ENCODE data around the gene PTK6. TPM values are rescaled to one million over a fixed set of nuclear protein-coding genes. Genes with fewer than 3 reads are reported as not detected.
"Not testable (repeated sequence)": the region's sequence is repeated elsewhere in the genome, so short reads cannot be mapped to it uniquely, and the experiment has no call there.

Gene PTK6
- total RNA-seq, 1 donor from 2014 or later: 0.13 TPM

DNA sequence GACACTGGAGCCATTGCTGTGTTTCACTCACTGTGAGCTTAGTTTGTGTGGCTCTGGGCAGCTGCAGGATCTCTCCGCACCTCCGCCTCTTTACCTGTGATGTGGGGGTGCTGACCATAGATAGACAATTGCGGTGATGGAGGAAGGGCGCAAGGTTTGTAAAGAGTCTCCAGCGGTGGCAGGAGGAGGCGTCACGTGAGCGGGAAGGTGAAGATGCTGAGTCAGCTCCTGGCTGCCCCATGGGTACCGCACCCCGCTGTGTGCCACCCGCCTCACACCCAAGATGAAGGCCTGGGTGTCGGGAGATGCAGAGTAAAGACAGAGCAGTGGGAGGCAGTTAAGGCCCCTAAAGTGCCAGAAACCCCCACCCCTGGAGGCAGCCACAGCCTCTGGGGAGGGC is 55.7 kb downstream of the PTK6 start:
- Mint-ChIP-seq H3K27me3 (ENCODE audit: unreplicated experiment) (peaks cover 20% of the 10 kb centered on the region), H3K27ac (ENCODE audit: unreplicated experiment) (no peak overlapping the region), H3K4me1 (ENCODE audit: unreplicated experiment) (peaks cover 9% of the 10 kb centered on the region), H3K9me3 (ENCODE audit: unreplicated experiment) (no peaks in the 10 kb centered on the region), H3K4me3 (ENCODE audit: unreplicated experiment) (no peak overlapping the region), H3K36me3 (ENCODE audit: unreplicated experiment) (no peaks in the 10 kb centered on the region)
- no peak for DNase-seq (ENCODE audit: extremely low spot score, unreplicated experiment)
- TF ChIP-seq, protein P1, sequence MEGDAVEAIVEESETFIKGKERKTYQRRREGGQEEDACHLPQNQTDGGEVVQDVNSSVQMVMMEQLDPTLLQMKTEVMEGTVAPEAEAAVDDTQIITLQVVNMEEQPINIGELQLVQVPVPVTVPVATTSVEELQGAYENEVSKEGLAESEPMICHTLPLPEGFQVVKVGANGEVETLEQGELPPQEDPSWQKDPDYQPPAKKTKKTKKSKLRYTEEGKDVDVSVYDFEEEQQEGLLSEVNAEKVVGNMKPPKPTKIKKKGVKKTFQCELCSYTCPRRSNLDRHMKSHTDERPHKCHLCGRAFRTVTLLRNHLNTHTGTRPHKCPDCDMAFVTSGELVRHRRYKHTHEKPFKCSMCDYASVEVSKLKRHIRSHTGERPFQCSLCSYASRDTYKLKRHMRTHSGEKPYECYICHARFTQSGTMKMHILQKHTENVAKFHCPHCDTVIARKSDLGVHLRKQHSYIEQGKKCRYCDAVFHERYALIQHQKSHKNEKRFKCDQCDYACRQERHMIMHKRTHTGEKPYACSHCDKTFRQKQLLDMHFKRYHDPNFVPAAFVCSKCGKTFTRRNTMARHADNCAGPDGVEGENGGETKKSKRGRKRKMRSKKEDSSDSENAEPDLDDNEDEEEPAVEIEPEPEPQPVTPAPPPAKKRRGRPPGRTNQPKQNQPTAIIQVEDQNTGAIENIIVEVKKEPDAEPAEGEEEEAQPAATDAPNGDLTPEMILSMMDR (IDR thresholded peaks at IDR 0.05): no peak

GRCh38 chr20:63479695-63480419 is 57.3 kb downstream of the PTK6 start:
- not testable (repeated sequence) for H3K27ac Mint-ChIP-seq (ENCODE audit: unreplicated experiment); H3K36me3 Mint-ChIP-seq (ENCODE audit: unreplicated experiment); H3K9me3 Mint-ChIP-seq (ENCODE audit: unreplicated experiment); DNase-seq (ENCODE audit: extremely low spot score, unreplicated experiment); H3K4me3 Mint-ChIP-seq (ENCODE audit: unreplicated experiment); H3K4me1 Mint-ChIP-seq (ENCODE audit: unreplicated experiment)
- peaks cover 28% of the 10 kb centered on the region for H3K27me3 Mint-ChIP-seq (ENCODE audit: unreplicated experiment)

GRCh38 chr20:63478346-63479302 is 58.6 kb downstream of the PTK6 start:
- Mint-ChIP-seq H3K27ac (ENCODE audit: unreplicated experiment) (no peak overlapping the region), H3K27me3 (ENCODE audit: unreplicated experiment) (peaks cover 36% of the 10 kb centered on the region), H3K4me1 (ENCODE audit: unreplicated experiment) (peaks cover 9% of the 10 kb centered on the region), H3K36me3 (ENCODE audit: unreplicated experiment) (no peaks in the 10 kb centered on the region), H3K9me3 (ENCODE audit: unreplicated experiment) (no peaks in the 10 kb centered on the region), H3K4me3 (ENCODE audit: unreplicated experiment) (no peak overlapping the region)
- no peak for DNase-seq (ENCODE audit: extremely low spot score, unreplicated experiment)
- TF ChIP-seq, protein P1 (IDR thresholded peaks at IDR 0.05): no peak

Other genes starting within 250 kb of the PTK6 start
- gene COL20A1, start 244.2 kb downstream of the PTK6 start, total RNA-seq: not detected in 2 replicates
- not detected in 2 replicates for gene CHRNA4, start 176.0 kb downstream of the PTK6 start, total RNA-seq
- gene KCNQ2, start 64.7 kb downstream of the PTK6 start, total RNA-seq: not detected in 2 replicates
- gene EEF1A2, start 38.3 kb downstream of the PTK6 start, total RNA-seq: 0.56 and 0.68 TPM in 2 replicates
- gene PPDPF, start 16.6 kb downstream of the PTK6 start, total RNA-seq: 220 and 239 TPM in 2 replicates
- gene SRMS, start 10.4 kb upstream of the PTK6 start, total RNA-seq: not detected in 2 replicates
- gene FNDC11, start 16.8 kb upstream of the PTK6 start, total RNA-seq: 0.13 and 0.34 TPM in 2 replicates
- 25.0 and 29.0 TPM in 2 replicates for gene HELZ2, start 36.9 kb upstream of the PTK6 start, total RNA-seq
- gene GMEB2, start 89.7 kb upstream of the PTK6 start, total RNA-seq: 10.9 and 12.1 TPM in 2 replicates
- 32.0 and 33.2 TPM in 2 replicates for gene STMN3, start 116.0 kb upstream of the PTK6 start, total RNA-seq
- gene RTEL1, start 120.9 kb upstream of the PTK6 start, total RNA-seq: 34.1 and 35.5 TPM in 2 replicates
- gene TNFRSF6B, start 159.3 kb upstream of the PTK6 start, total RNA-seq: 0.84 and 2.3 TPM in 2 replicates
- gene ARFRP1, start 170.6 kb upstream of the PTK6 start, total RNA-seq: 46.1 and 46.7 TPM in 2 replicates
- gene ZGPAT, start 170.7 kb upstream of the PTK6 start, total RNA-seq: 24.3 and 28.0 TPM in 2 replicates
- gene LIME1, start 199.3 kb upstream of the PTK6 start, total RNA-seq: 9.4 and 12.5 TPM in 2 replicates
- gene SLC2A4RG, start 202.4 kb upstream of the PTK6 start, total RNA-seq: 74.8 and 80.7 TPM in 2 replicates